ENCODE data around the gene TMPRSS5. TPM values are rescaled to one million over a fixed set of nuclear protein-coding genes. Genes with fewer than 3 reads are reported as not detected.
"Not testable (repeated sequence)": the region's sequence is repeated elsewhere in the genome, so short reads cannot be mapped to it uniquely, and the experiment has no call there.

TMPRSS5 gene
- total and polyA plus RNA-seq, 2 experiments from 2014 or later, result 0.74 TPM; not detected in 1

DNA sequence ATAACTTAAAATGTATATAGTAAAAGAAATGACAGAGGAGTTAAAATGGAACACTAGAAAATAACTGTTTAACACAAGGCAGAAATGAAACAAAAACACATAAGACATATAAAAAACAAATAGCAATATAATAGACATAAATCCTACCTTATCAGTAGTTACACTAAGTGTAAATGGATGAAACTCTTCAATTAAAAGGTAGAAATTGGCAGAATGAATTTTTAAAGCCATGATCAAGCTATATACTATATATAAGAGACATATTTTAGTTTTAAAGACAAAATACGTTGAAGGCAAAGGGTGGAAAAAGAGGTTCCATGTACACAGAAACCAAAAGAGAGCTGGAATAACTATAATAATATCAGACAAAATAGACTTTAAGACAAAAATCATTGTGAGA lies 4.9 kb upstream of the TMPRSS5 start:
- H3K27me3 ChIP-seq, result no peaks in the 10 kb centered on the region
- TF ChIP-seq, protein P1, sequence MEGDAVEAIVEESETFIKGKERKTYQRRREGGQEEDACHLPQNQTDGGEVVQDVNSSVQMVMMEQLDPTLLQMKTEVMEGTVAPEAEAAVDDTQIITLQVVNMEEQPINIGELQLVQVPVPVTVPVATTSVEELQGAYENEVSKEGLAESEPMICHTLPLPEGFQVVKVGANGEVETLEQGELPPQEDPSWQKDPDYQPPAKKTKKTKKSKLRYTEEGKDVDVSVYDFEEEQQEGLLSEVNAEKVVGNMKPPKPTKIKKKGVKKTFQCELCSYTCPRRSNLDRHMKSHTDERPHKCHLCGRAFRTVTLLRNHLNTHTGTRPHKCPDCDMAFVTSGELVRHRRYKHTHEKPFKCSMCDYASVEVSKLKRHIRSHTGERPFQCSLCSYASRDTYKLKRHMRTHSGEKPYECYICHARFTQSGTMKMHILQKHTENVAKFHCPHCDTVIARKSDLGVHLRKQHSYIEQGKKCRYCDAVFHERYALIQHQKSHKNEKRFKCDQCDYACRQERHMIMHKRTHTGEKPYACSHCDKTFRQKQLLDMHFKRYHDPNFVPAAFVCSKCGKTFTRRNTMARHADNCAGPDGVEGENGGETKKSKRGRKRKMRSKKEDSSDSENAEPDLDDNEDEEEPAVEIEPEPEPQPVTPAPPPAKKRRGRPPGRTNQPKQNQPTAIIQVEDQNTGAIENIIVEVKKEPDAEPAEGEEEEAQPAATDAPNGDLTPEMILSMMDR (IDR thresholded peaks at IDR 0.05; ENCODE audit: low read depth, low read length), result no peak
- no peaks in the 10 kb centered on the region for H3K4me1 ChIP-seq (ENCODE audit: low read depth)
- H3K9me3 ChIP-seq (ENCODE audit: low read depth), result no peaks in the 10 kb centered on the region
- no peaks in the 10 kb centered on the region for H3K36me3 ChIP-seq
- no peak overlapping the region for H3K27ac ChIP-seq
- DNase-seq (ENCODE audit: low read depth in 1 of 2, low spot score in 1 of 2), result no peak
- no peak overlapping the region for H3K4me3 ChIP-seq

DNA sequence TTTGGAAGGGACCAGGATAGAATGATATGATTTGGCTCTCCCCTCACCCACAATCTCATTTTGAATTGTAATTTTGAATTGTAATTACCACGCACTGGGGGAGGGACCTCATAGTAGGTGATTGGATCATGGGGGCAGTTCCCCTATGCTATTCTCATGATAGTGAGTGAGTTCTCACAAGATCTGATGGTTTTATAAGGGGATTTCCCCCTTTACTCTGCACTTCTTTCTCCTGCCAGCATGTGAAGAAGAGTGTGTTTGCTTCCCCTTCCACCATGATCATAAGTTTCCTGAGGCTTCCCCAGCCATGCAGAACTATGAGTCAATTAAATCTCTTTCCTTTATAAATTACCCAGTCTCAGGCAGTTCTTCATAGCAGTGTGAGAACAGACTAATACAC lies 2.6 kb downstream of the TMPRSS5 start:
- not testable (repeated sequence) for H3K9me3 ChIP-seq (ENCODE audit: low read depth); H3K27ac ChIP-seq; H3K36me3 ChIP-seq; DNase-seq (ENCODE audit: low read depth in 1 of 2, low spot score in 1 of 2); H3K27me3 ChIP-seq; H3K4me3 ChIP-seq; H3K4me1 ChIP-seq (ENCODE audit: low read depth)

DNA sequence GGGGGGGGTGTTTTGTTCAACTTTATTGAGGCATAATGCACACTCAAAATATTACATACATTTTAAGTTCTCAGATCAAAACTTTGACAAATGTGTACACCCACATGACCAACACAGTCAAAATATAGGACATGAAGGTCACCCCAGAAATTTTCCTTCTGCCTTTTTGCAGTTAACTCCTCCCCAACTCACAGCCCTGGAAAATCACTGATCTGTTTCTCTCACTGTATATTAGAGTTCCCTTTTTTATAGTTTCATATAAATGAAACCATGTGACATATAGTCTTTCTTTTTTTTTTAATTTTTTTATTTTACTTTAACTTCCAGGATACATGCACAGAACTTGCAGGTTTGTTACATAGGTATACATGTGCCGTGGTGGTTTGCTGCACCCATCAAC lies 4.6 kb downstream of the TMPRSS5 start:
- no peak for DNase-seq (ENCODE audit: low read depth in 1 of 2, low spot score in 1 of 2)
- Histone ChIP-seq H3K4me1 (ENCODE audit: low read depth) (no peaks in the 10 kb centered on the region), H3K27me3 (no peaks in the 10 kb centered on the region), H3K27ac (no peak overlapping the region), H3K4me3 (no peak overlapping the region), H3K9me3 (ENCODE audit: low read depth) (no peaks in the 10 kb centered on the region), H3K36me3 (no peaks in the 10 kb centered on the region)
- TF ChIP-seq, protein P1 (IDR thresholded peaks at IDR 0.05; ENCODE audit: low read depth, low read length), result no peak

DNA sequence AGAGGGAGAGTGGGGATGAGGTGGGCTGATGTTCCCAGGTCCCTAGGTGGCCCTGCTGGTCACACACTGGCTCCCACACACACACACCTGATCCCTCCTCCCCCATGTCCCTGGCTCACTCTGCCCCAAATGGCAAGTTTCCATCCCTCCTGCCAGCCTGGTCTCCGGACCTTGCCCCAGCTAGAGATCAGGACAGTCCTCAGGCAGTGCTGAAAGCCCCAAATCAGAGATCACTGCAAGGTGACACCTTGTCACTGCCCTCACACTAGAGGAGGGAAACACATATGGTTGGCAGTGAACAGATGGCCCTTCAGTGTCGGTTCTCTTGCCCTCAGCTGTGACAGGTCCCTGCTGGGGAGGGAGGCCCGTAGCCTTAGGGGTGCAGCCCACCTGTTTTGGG lies 7.6 kb downstream of the TMPRSS5 start:
- TF ChIP-seq, protein P1 (IDR thresholded peaks at IDR 0.05; ENCODE audit: low read depth, low read length), result no peak
- H3K4me1 ChIP-seq (ENCODE audit: low read depth), result no peaks in the 10 kb centered on the region
- peak in 1 of 2 donors; percentile 20 for DNase-seq (ENCODE audit: low read depth in 1 of 2, low spot score in 1 of 2)
- no peaks in the 10 kb centered on the region for H3K36me3 ChIP-seq
- H3K27ac ChIP-seq, result no peak overlapping the region
- H3K4me3 ChIP-seq, result no peak overlapping the region
- H3K9me3 ChIP-seq (ENCODE audit: low read depth), result no peaks in the 10 kb centered on the region
- H3K27me3 ChIP-seq, result no peaks in the 10 kb centered on the region

DNA sequence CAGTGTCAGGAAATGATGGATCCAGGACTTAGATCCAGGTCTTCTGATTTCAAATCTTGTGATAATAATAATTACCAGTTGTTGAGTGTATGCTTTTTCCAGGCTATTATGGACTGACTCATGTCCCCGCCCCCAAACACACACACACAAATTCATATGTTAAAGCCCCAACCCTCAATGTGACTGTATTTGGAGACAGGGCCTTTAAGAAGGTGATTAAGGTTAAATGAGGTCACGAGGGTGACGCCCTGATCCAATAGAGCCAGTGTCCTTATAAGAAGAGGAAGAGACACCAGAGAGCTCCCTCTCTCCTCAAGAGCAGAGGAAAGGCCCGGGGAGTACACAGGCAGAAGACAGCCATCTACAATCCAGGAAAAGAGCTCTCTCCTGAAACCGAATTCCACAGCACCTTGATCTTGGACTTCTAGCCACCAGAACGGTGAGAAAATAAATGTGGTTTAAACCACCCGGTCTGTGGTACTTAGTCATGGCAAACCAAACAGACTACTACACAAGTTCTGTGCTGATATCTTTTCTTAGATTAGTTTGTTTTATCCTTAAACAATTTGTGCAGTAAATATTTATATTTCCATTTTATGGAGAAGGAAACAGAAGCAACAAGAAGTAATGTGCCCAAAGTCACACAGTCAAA lies 8.2 kb downstream of the TMPRSS5 start:
- Histone ChIP-seq H3K9me3 (ENCODE audit: low read depth) (no peaks in the 10 kb centered on the region), H3K4me3 (no peak overlapping the region)
- TF ChIP-seq, protein P1 (IDR thresholded peaks at IDR 0.05; ENCODE audit: low read depth, low read length), result no peak

DNA sequence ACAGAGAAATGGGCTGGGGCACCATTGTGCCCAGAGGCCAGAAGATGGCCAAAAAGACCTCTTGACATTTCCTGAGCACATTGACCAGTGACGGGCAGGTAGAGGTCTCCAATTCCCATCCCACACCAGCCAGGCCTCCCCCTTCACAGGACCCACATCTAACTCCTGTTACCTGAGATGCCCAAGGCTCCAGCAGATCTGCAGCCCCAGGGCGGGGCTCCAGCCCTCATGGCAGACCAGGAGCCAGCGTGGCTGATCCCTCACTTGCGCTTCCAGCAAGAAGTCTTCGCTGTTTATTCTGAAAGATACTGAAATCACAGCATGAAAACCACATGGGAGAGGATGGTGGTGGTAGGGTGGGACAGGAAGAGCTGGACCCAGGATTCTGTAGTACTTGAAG lies 9.0 kb downstream of the TMPRSS5 start:
- no peak overlapping the region for H3K27ac ChIP-seq
- TF ChIP-seq, protein P1 (IDR thresholded peaks at IDR 0.05; ENCODE audit: low read depth, low read length), result no peak
- H3K36me3 ChIP-seq, result no peaks in the 10 kb centered on the region
- H3K9me3 ChIP-seq (ENCODE audit: low read depth), result no peaks in the 10 kb centered on the region
- no peak for DNase-seq (ENCODE audit: low read depth in 1 of 2, low spot score in 1 of 2)
- no peak overlapping the region for H3K4me3 ChIP-seq
- H3K27me3 ChIP-seq, result no peaks in the 10 kb centered on the region
- H3K4me1 ChIP-seq (ENCODE audit: low read depth), result no peaks in the 10 kb centered on the region

More for the DNA sequence above, 8.2 kb downstream of the TMPRSS5 start:
- Histone ChIP-seq H3K36me3 (no peaks in the 10 kb centered on the region), H3K27ac (no peak overlapping the region), H3K4me1 (ENCODE audit: low read depth) (no peaks in the 10 kb centered on the region), H3K27me3 (no peaks in the 10 kb centered on the region)
- DNase-seq (ENCODE audit: low read depth in 1 of 2, low spot score in 1 of 2), result no peak

Measured in cardiac muscle cell (in vitro differentiated cells and primary cell).